H1 (cell line): Measurements from ENCODE around the gene NBPF6. TPM values are rescaled to one million over a fixed set of nuclear protein-coding genes. Genes with fewer than 3 reads are reported as not detected.

ENCODE experiments used
- CTCF ChIA-PET: fragments of 300-600 bp; sonication (Branson Sonifier 250); formaldehyde crosslinking; loops from one replicate; lab custom pipeline; 2021; ENCODE audit not compliant: partially characterized antibody; lab: Charles Lee
- POLR2A ChIA-PET: fragments of 300-600 bp; sonication (Branson Sonifier 250); formaldehyde crosslinking; loops from one replicate; lab custom pipeline; 2021; ENCODE audit warnings: inconsistent platforms; ENCODE audit not compliant: partially characterized antibody; lab: Charles Lee
- DNase-seq, 2 experiments: peaks; one replicate each; pipeline versions ENCODE4 v3.0.0 to v3.0.0-alpha.2; 2010 to 2022; ENCODE audit warnings: low spot score in 2 of 2, low read depth in 1 of 2, mixed read lengths in 1 of 2
- FAIRE-seq: peaks from 2 replicates; lab custom pipeline; 2011; peaks lifted over from hg19 to GRCh38; lab: Jason Lieb, UNC
- H2AFZ ChIP-seq: 2 replicates; pipeline ENCODE4 v1.8.1; 2012; ENCODE audit warnings: low read length, inconsistent platforms
- H2AK5ac ChIP-seq: 2 replicates; pipeline ENCODE4 v1.6.1; 2013; ENCODE audit warnings: low read depth, low read length
- H2BK120ac ChIP-seq: replicated peaks from 2 replicates; pipeline ENCODE3; 2013; ENCODE audit warnings: low read depth, low read length, inconsistent platforms
- H2BK12ac ChIP-seq: 2 replicates; pipeline ENCODE4 v1.6.1; 2013; ENCODE audit warnings: low read depth, low read length
- H2BK15ac ChIP-seq: 2 replicates; pipeline ENCODE4 v1.6.1; 2013; ENCODE audit warnings: low read length
- H2BK20ac ChIP-seq: 2 replicates; pipeline ENCODE4 v1.6.1; 2013; ENCODE audit warnings: low read length
- H2BK5ac ChIP-seq: 2 replicates; pipeline ENCODE4 v1.6.1; 2013; ENCODE audit warnings: low read depth, low read length
- H3K14ac ChIP-seq: 2 replicates; pipeline ENCODE4 v1.6.1; 2013; ENCODE audit warnings: inconsistent platforms; ENCODE audit not compliant: insufficient read length
- H3K18ac ChIP-seq: 2 replicates; pipeline ENCODE4 v1.6.1; 2013; ENCODE audit warnings: low read length; ENCODE audit errors: extremely low read depth
- H3K23ac ChIP-seq: 2 replicates; pipeline ENCODE4 v1.6.1; 2013; ENCODE audit warnings: inconsistent platforms; ENCODE audit not compliant: insufficient read length
- H3K23me2 ChIP-seq: 2 replicates; pipeline ENCODE4 v1.6.1; 2013; ENCODE audit warnings: low read depth, low read length
- H3K27ac ChIP-seq: 2 replicates; pipeline ENCODE4 v1.6.1; 2011; ENCODE audit warnings: low read depth, low read length, inconsistent platforms
- H3K27me3 ChIP-seq, 4 experiments: replicated peaks in 1 of 4; 1 replicate in 1 of 4; 2 replicates in 3 of 4; pipeline versions ENCODE4 v1.6.1 to v1.8.1; 2011 to 2013; ENCODE audit warnings: low read length in 3 of 4, mild to moderate bottlenecking in 3 of 4, inconsistent platforms in 2 of 4, mixed read lengths in 2 of 4, moderate library complexity in 1 of 4; ENCODE audit not compliant: control insufficient read depth in 3 of 4, insufficient read depth in 3 of 4; ENCODE audit errors: extremely low read depth in 1 of 4
- H3K36me3 ChIP-seq, 4 experiments: 2 replicates each; pipeline versions ENCODE4 v1.6.1 to v1.8.1; 2011 to 2013; ENCODE audit warnings: mild to moderate bottlenecking in 4 of 4, low read length in 3 of 4, moderate library complexity in 2 of 4, control low read depth in 1 of 4, inconsistent platforms in 1 of 4; ENCODE audit not compliant: insufficient read depth in 4 of 4, control insufficient read depth in 2 of 4
- H3K4ac ChIP-seq: replicated peaks from 2 replicates; pipeline ENCODE3; 2013; ENCODE audit warnings: low read length, low read depth, mixed read lengths, inconsistent platforms; ENCODE audit not compliant: insufficient read length
- H3K4me1 ChIP-seq, 4 experiments: replicated peaks in 1 of 4; 1 replicate in 1 of 4; 2 replicates in 3 of 4; pipeline versions ENCODE4 v1.6.1 to v1.8.1; 2011 to 2013; ENCODE audit warnings: low read length in 3 of 4, inconsistent platforms in 2 of 4, mixed read lengths in 1 of 4; ENCODE audit not compliant: insufficient read depth in 4 of 4, control insufficient read depth in 3 of 4
- H3K4me2 ChIP-seq, 2 experiments: 2 replicates each; pipeline versions ENCODE4 v1.6.1 to v1.8.1; 2011 to 2013; ENCODE audit warnings: low read depth in 2 of 2, low read length in 2 of 2, control low read depth in 1 of 2, inconsistent platforms in 1 of 2, mild to moderate bottlenecking in 1 of 2; ENCODE audit not compliant: insufficient read depth in 1 of 2
- H3K4me3 ChIP-seq, 4 experiments: fragments of 200-600, 300-600 bp in 1 of 4; sonication (generic), shearing (Covaris generic), sonication (Bioruptor Twin) in 1 of 4; 2 replicates each; pipeline versions ENCODE4 v1.5.1 to v1.8.1; 2011 to 2016; ENCODE audit warnings: low read length in 4 of 4, low read depth in 3 of 4, control low read depth in 2 of 4, inconsistent platforms in 2 of 4, mild to moderate bottlenecking in 2 of 4, mixed read lengths in 1 of 4, moderate library complexity in 1 of 4; ENCODE audit not compliant: insufficient read depth in 2 of 4; ENCODE audit errors: extremely low read depth in 1 of 4
- H3K56ac ChIP-seq: replicated peaks from 2 replicates; pipeline ENCODE3; 2013; ENCODE audit warnings: low read depth, mild to moderate bottlenecking, mixed read lengths, low read length, inconsistent platforms; ENCODE audit not compliant: insufficient read length
- H3K79me1 ChIP-seq: 2 replicates; pipeline ENCODE4 v1.6.1; 2013; ENCODE audit warnings: low read depth, low read length, control low read depth
- H3K79me2 ChIP-seq, 2 experiments: 2 replicates each; pipeline versions ENCODE4 v1.6.1 to v1.8.1; 2012 to 2013; ENCODE audit warnings: low read length in 2 of 2, mild to moderate bottlenecking in 2 of 2, inconsistent platforms in 1 of 2; ENCODE audit not compliant: insufficient read depth in 2 of 2, control insufficient read depth in 1 of 2
- H3K9ac ChIP-seq, 4 experiments: replicated peaks in 1 of 4; 1 replicate in 1 of 4; 2 replicates in 3 of 4; pipeline versions ENCODE4 v1.6.1 to v1.8.1; 2011 to 2013; ENCODE audit warnings: low read depth in 3 of 4, low read length in 3 of 4, control low read depth in 2 of 4, mild to moderate bottlenecking in 2 of 4, moderate library complexity in 2 of 4, inconsistent platforms in 1 of 4; ENCODE audit errors: extremely low read depth in 1 of 4
- H3K9me3 ChIP-seq, 2 experiments: 2 replicates each; pipeline versions ENCODE4 v1.6.1 to v1.8.1; 2012 to 2013; ENCODE audit warnings: mild to moderate bottlenecking in 2 of 2, moderate library complexity in 2 of 2, control low read depth in 1 of 2, inconsistent platforms in 1 of 2, low read depth in 1 of 2, low read length in 1 of 2, mixed read lengths in 1 of 2; ENCODE audit not compliant: insufficient read depth in 2 of 2
- H4K20me1 ChIP-seq, 2 experiments: replicated peaks in 1 of 2; 2 replicates each; pipeline versions ENCODE3 to v1.8.1; 2011 to 2013; ENCODE audit warnings: inconsistent platforms in 2 of 2, low read length in 2 of 2, mild to moderate bottlenecking in 1 of 2; ENCODE audit not compliant: insufficient read depth in 2 of 2, control insufficient read depth in 1 of 2
- H4K5ac ChIP-seq: 2 replicates; pipeline ENCODE4 v1.6.1; 2013; ENCODE audit warnings: low read length, low read depth, mixed read lengths, inconsistent platforms; ENCODE audit not compliant: insufficient read length
- H4K8ac ChIP-seq: 2 replicates; pipeline ENCODE4 v1.8.0; 2013; ENCODE audit warnings: mild to moderate bottlenecking, moderate library complexity, low read length, inconsistent platforms; ENCODE audit not compliant: insufficient read depth; ENCODE audit errors: extremely low read depth
- H4K91ac ChIP-seq: replicated peaks from 2 replicates; pipeline ENCODE3; 2013; ENCODE audit warnings: low read length, mixed read lengths, inconsistent platforms; ENCODE audit not compliant: insufficient read length
- BRCA1 ChIP-seq: IDR thresholded peaks from 2 replicates; pipeline ENCODE4 v1.6.1; 2012; ENCODE audit warnings: low read depth, low read length, improper control_type of control experiment
- CEBPB ChIP-seq: IDR thresholded peaks from 2 replicates; pipeline ENCODE4 v1.6.1; 2012; ENCODE audit warnings: low read depth, low read length
- FOSL1 ChIP-seq: IDR thresholded peaks from 2 replicates; pipeline ENCODE4 v1.6.1; 2011; ENCODE audit warnings: mild to moderate bottlenecking, low read depth, low read length, moderate library complexity; ENCODE audit not compliant: insufficient read depth
- GABPA ChIP-seq: IDR thresholded peaks from 2 replicates; pipeline ENCODE4 v1.6.1; 2011; ENCODE audit warnings: mild to moderate bottlenecking, low read length, moderate library complexity, borderline replicate concordance; ENCODE audit not compliant: insufficient read depth
- HDAC2 ChIP-seq, 2 experiments: fragments of 300-600 bp in 1 of 2; sonication (generic) in 1 of 2; IDR thresholded peaks; 2 replicates each; pipeline ENCODE4 v1.6.1; 2011 to 2012; ENCODE audit warnings: low read depth in 2 of 2, low read length in 2 of 2, mild to moderate bottlenecking in 2 of 2, moderate library complexity in 2 of 2, borderline replicate concordance in 1 of 2, inconsistent platforms in 1 of 2
- HDAC6 ChIP-seq: IDR thresholded peaks from one replicate; pipeline ENCODE4 v1.7.1; 2012; ENCODE audit warnings: low read depth, mild to moderate bottlenecking, inconsistent platforms, low read length, moderate library complexity
- NRF1 ChIP-seq: IDR thresholded peaks from 2 replicates; pipeline ENCODE4 v1.6.1; 2011; ENCODE audit warnings: mild to moderate bottlenecking, low read depth, low read length, improper control_type of control experiment
- POLR2AphosphoS5 ChIP-seq: IDR thresholded peaks from 2 replicates; pipeline ENCODE4 v1.6.1; 2011; ENCODE audit warnings: low read depth, low read length
- TAF7 ChIP-seq: optimal IDR thresholded peaks from 2 replicates; pipeline ENCODE3; 2011; ENCODE audit warnings: low read depth, mild to moderate bottlenecking, inconsistent platforms, low read length, moderate library complexity, borderline replicate concordance
- ZNF274 ChIP-seq: IDR thresholded peaks from 2 replicates; pipeline ENCODE4 v1.7.0; 2012; ENCODE audit warnings: low read length, borderline replicate concordance; ENCODE audit errors: extremely low read depth
- WGBS, 2 experiments: shearing (Covaris generic) in 1 of 2; methylation state at CpG; one replicate each; pipeline versions ENCODE4 v1.1.6 to v1.1.7; 2013 to 2015; ENCODE audit warnings: low lambda C conversion rate in 2 of 2, mixed read lengths in 2 of 2, inconsistent platforms in 1 of 2, low coverage in 1 of 2, missing lambda C conversion rate in 1 of 2; ENCODE audit not compliant: insufficient replicate concordance in 2 of 2, insufficient coverage in 1 of 2, insufficient read length in 1 of 2; ENCODE audit errors: extremely low coverage in 1 of 2, missing lambda C conversion rate in 1 of 2; 5-methylcytosine and 5-hydroxymethylcytosine counted together
- polyA plus RNA-seq, 7 experiments: library from polyadenylated mRNA; depleted of rRNA in 3 of 7; stranded (reverse) in 5 of 7; unstranded in 2 of 7; fragments of >200 nt in 5 of 7; fragments of 200-250 nt in 2 of 7; gene quantifications; 1 replicate in 5 of 7; 2 replicates in 1 of 7; 4 replicates in 1 of 7; pipeline versions ENCODE4 v1.2.1 to v1.2.3, GENCODE V29; 2011 to 2013; ENCODE audit warnings: missing spikeins in 2 of 7, mixed read lengths in 2 of 7
- total RNA-seq: library from RNA; stranded (reverse); fragmentation: NEBNext Ultra II Directional; extraction: Animal tissue kit (Norgen Biotek cat#: 25700); gene quantifications from 2 replicates; pipeline ENCODE4 v1.2.1, GENCODE V29; 2021

Gene NBPF6
- total and polyA plus RNA-seq, 2 of the 8 experiments (the other 6 are each of a cell fraction or from before 2014, with no cell fraction given), result not detected

DNA sequence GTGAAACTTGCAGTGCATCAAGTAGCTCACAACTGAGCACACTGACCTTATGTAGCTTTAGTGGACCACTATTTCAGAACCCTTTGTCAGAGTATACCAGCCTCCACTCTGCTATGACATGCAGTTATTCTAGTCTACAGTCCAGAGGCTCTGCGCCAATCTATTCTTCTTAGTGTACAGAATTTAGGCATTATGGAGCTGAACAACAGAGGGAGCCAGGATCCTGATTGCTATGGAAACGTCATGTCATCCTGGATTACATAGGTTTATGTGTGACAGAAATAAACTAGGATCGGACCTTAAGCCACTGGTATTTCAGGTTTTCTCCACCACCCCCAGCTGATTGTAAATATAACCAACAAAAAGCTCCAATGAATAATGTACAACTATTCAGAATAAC is 61.6 kb downstream of the NBPF6 start:
- no peak overlapping the region for H3K4me2 ChIP-seq
- POLR2A ChIA-PET, result no interaction called here
- H3K14ac ChIP-seq, result no peak overlapping the region
- FAIRE-seq, result no peak
- no peak overlapping the region for H2BK12ac ChIP-seq
- no peak overlapping the region for H4K91ac ChIP-seq
- H3K23ac ChIP-seq, result no peak overlapping the region
- no peak overlapping the region for H2BK20ac ChIP-seq
- CTCF ChIA-PET, result interaction anchor here (1.0 to 8.5 kb wide), 16 partner anchors 9 to 448 kb away, joined by 3 to 127 read pairs (median 6); partner anchors contain the start of gene EEIG2
- no peak overlapping the region for H4K8ac ChIP-seq
- no peaks in the 10 kb centered on the region for H3K23me2 ChIP-seq
- H3K9ac ChIP-seq, result no peak overlapping the region
- no peak for DNase-seq
- H2BK5ac ChIP-seq, result no peak overlapping the region
- H3K79me1 ChIP-seq, result no peaks in the 10 kb centered on the region
- no peak overlapping the region for H2BK15ac ChIP-seq
- H2BK120ac ChIP-seq, result no peak overlapping the region
- H3K79me2 ChIP-seq, result no peaks in the 10 kb centered on the region
- H3K27me3 ChIP-seq, result no peaks in the 10 kb centered on the region
- H3K4me3 ChIP-seq, result no peak overlapping the region
- no peak overlapping the region for H4K5ac ChIP-seq
- H3K27ac ChIP-seq, result no peak overlapping the region
- 0 out of 4 replicates have a peak, but pooled peaks cover 0 to 10% of the 10 kb centered on the region in 2 experiments for H3K9me3 ChIP-seq
- no peaks in the 10 kb centered on the region for H3K36me3 ChIP-seq
- H2AK5ac ChIP-seq, result no peak overlapping the region
- no peak overlapping the region for H3K18ac ChIP-seq
- H3K4me1 ChIP-seq, result no peaks in the 10 kb centered on the region
- no peaks in the 10 kb centered on the region for H4K20me1 ChIP-seq
- no peak overlapping the region for H2AFZ ChIP-seq
- H3K4ac ChIP-seq, result no peak overlapping the region
- no peak overlapping the region for H3K56ac ChIP-seq
- whole genome bisulfite sequencing, 2 experiments, result 79% methylated on average over 3 of the region's 3 CpGs; no CpG with 5 or more reads in 1 of the 2 experiments
- TF ChIP-seq NRF1, result no peak
- TF ChIP-seq POLR2AphosphoS5, result no peak
- TF ChIP-seq FOSL1, result no peak
- TF ChIP-seq BRCA1, result no peak
- no peak for TF ChIP-seq CEBPB
- no peak for TF ChIP-seq GABPA
- no peak for TF ChIP-seq HDAC6
- no peak for TF ChIP-seq ZNF274
- no peak for TF ChIP-seq HDAC2 (IDR thresholded peaks at IDR 0.05; ENCODE audit: borderline replicate concordance in 1 of 2, low read depth in 2 of 2, low read length in 2 of 2)
- no peak for TF ChIP-seq TAF7
